Heart left ventricle (tissue), 16 donors: ENCODE results near the gene MME. TPM values are rescaled to one million over a fixed set of nuclear protein-coding genes. Genes with fewer than 3 reads are reported as not detected.

Experiments used
- ATAC-seq, 4 donors: fragments of 200-7000 bp; cut with Tn5 transposase; one replicate each; pipeline ENCODE4 v1.9.1; 2020 to 2022; ENCODE audit warnings: moderate library complexity in 4 of 4, mild to moderate bottlenecking in 3 of 4, moderate number of reproducible peaks in 1 of 4
- DNase-seq, 5 donors: peaks; one replicate each; pipeline ENCODE4 v3.0.0-alpha.2; 2020
- H3K27ac ChIP-seq, 12 donors: fragments of 200-600 bp; sonication (generic) in 4 of 12; one replicate each; pipeline versions ENCODE4 v1.5.0 to v1.8.0; 2016 to 2022; ENCODE audit warnings: mild to moderate bottlenecking in 2 of 12
- H3K27me3 ChIP-seq, 9 donors: fragments of 200-600 bp; sonication (generic) in 2 of 9; one replicate each; pipeline versions ENCODE4 v1.5.1 to v1.8.0; 2016 to 2022; ENCODE audit warnings: mild to moderate bottlenecking in 3 of 9
- H3K36me3 ChIP-seq, 9 donors: fragments of 200-600 bp; sonication (generic) in 2 of 9; one replicate each; pipeline versions ENCODE4 v1.5.0 to v1.8.0; 2018 to 2022; ENCODE audit warnings: mild to moderate bottlenecking in 2 of 9
- H3K4me1 ChIP-seq, 12 donors: fragments of 200-600 bp; sonication (generic) in 4 of 12; one replicate each; pipeline versions ENCODE4 v1.5.0 to v1.8.0; 2016 to 2022; ENCODE audit warnings: mild to moderate bottlenecking in 3 of 12
- H3K4me3 ChIP-seq, 12 donors: fragments of 200-600 bp; sonication (generic) in 4 of 12; one replicate each; pipeline versions ENCODE4 v1.5.0 to v1.8.0; 2017 to 2022; ENCODE audit warnings: mild to moderate bottlenecking in 9 of 12, moderate library complexity in 4 of 12
- H3K9me3 ChIP-seq, 12 donors: fragments of 200-600 bp; sonication (generic) in 4 of 12; one replicate each; pipeline versions ENCODE4 v1.5.0 to v1.8.0; 2016 to 2022; ENCODE audit warnings: mild to moderate bottlenecking in 1 of 12
- POLR2A ChIP-seq, 2 donors: fragments of 450-650 bp; IDR thresholded peaks; one replicate each; pipeline ENCODE4 v1.6.1; 2017; ENCODE audit warnings: antibody characterized with exemption in 2 of 2, mild to moderate bottlenecking in 2 of 2, moderate library complexity in 2 of 2
- WGBS, 4 donors: extraction: QIAGEN DNeasy Blood & Tissue Kit in 2 of 4; methylation state at CpG; one replicate each; pipeline versions ENCODE4 v1.1.5 to v1.1.7; 2013 to 2018; 5-methylcytosine and 5-hydroxymethylcytosine counted together
- intact Hi-C, 10 donors: fragments of 100-400 bp; cut with DNase I; formaldehyde crosslinking; loops; one replicate each; pipeline versions ENCODE4 v1.11.1 to v1.14.2; 2022
- polyA plus RNA-seq, 2 donors: library from polyadenylated mRNA; stranded (reverse); fragments of 200-250 nt; gene quantifications; one replicate each; pipeline ENCODE4 v1.2.3, GENCODE V29; 2013
- total RNA-seq, 9 donors: library from RNA; depleted of rRNA in 2 of 9; stranded (reverse); fragments of >200 nt in 2 of 9; fragmentation: NEBNext Ultra II Directional in 3 of 9; extraction: Animal tissue kit (Norgen Biotek cat#: 25700) in 3 of 9; gene quantifications; one replicate each; pipeline versions ENCODE4 v1.1.0 to v1.2.4, GENCODE V29; 2016 to 2023
- TF ChIP-seq, protein P1 (sequence below), 12 donors: fragments of 200-600 bp; sonication (generic) in 4 of 12; IDR thresholded peaks; one replicate each; pipeline versions ENCODE4 v1.5.0 to v1.8.0; 2018 to 2022; ENCODE audit warnings: antibody characterized with exemption in 12 of 12, mild to moderate bottlenecking in 5 of 12
- donor health status: ischemic (EF 13 %, LVEDD 7.1; RV severe dilation, severe dysfunction).
- donor health status: healthy with polysubstance abuse.
- donor health status: DM: no; HTN: yes; CAD: no.
- donor health status: DM: no; HTN: no; CAD: no.
- donor health status: ischemic (EF 25% LVEDD 6.9; RV normal size, moderate dysfunction).
- donor health status: ischemic (EF 25% LVEDD 5.7; RV mildly dilated, moderate dysfunction).
- donor health status: healthy.
- donor health status: DM: yes; HTN: yes; CAD: no.
- donor health status: ischemic (EF 35%, LVEDD 5.7; RV mildly dilated, moderate dysfunction).
- donor health status: nonischemic (EF 11% LVEDD 7.7; RV severe dilation, severe dysfunction).
- donor health status: DM: yes; HTN: yes; CAD: no.
- donor health status: PGD.
- donor health status: ischemic (EF 29% LVEDD 5.4; RV normal size, mild dysfunction).
- donor health status: nonischemic (EF 23%, LVEDD 6.1; RV moderate dilation, normal function).

MME gene
- total and polyA plus RNA-seq, 11 donors, result 0.84 to 18.5 (median 5.3) TPM

DNA sequence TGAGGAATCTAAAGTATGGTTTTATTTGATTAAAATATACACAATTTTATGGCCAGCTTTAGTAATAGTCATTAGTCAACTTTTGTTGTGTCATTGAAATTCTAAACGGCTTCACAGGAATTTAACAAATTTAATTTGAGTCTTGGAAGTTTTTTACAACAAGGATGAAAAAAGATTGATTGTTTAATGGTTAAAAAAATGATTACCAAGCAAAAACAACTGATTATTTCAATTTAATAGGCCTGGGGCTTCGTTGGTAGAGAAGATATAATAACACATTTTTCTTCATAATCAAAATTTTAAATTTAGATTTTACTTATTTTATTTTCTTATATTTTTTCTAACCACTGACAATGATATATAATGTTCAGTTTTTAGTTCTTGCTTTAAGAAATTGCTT is 4.4 kb downstream of the MME start:
- Histone ChIP-seq H3K4me3 (no peak overlapping the region), H3K4me1 (peaks cover 0 to 12% (median 2%) of the 10 kb centered on the region in 12 donors), H3K27me3 (peaks cover 0 to 31% (median 7%) of the 10 kb centered on the region in 9 donors), H3K9me3 (no peaks in the 10 kb centered on the region), H3K27ac (no peak overlapping the region), H3K36me3 (peaks cover 0 to 4% (median 0%) of the 10 kb centered on the region in 9 donors)
- WGBS, 4 donors, result 26 to 62% (median 28%) methylated on average over 2 of the region's 2 CpGs
- ATAC-seq (no peak), DNase-seq (no peak)
- no peak for TF ChIP-seq POLR2A (IDR thresholded peaks at IDR 0.05)
- TF ChIP-seq, protein P1, sequence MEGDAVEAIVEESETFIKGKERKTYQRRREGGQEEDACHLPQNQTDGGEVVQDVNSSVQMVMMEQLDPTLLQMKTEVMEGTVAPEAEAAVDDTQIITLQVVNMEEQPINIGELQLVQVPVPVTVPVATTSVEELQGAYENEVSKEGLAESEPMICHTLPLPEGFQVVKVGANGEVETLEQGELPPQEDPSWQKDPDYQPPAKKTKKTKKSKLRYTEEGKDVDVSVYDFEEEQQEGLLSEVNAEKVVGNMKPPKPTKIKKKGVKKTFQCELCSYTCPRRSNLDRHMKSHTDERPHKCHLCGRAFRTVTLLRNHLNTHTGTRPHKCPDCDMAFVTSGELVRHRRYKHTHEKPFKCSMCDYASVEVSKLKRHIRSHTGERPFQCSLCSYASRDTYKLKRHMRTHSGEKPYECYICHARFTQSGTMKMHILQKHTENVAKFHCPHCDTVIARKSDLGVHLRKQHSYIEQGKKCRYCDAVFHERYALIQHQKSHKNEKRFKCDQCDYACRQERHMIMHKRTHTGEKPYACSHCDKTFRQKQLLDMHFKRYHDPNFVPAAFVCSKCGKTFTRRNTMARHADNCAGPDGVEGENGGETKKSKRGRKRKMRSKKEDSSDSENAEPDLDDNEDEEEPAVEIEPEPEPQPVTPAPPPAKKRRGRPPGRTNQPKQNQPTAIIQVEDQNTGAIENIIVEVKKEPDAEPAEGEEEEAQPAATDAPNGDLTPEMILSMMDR (IDR thresholded peaks at IDR 0.05), result no peak
- intact Hi-C loops, result no loop called here

DNA sequence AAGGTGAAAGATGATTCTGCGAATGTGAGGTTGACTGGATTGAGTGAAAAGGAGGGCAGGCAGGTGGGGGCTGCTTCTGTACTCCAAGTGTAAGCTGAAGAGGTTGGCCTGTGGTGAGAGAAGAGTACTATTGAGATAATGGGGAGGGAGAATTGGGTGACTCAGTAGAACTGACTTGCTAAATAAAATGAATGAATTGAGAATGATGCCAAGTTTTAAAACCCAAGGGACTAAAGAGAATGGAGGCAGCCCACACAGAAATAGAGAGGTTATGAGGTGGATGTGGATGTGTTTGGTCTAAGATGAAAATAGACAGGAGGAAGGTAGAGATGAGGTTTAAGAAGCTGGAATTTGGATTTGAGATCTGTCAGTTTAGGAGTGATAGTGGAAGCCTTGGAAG is 5.9 kb downstream of the MME start:
- Histone ChIP-seq H3K9me3 (no peaks in the 10 kb centered on the region), H3K4me1 (no peaks in the 10 kb centered on the region), H3K27me3 (peaks cover 0 to 18% (median 0%) of the 10 kb centered on the region in 9 donors), H3K4me3 (no peak overlapping the region), H3K36me3 (peaks cover 0 to 4% (median 0%) of the 10 kb centered on the region in 9 donors), H3K27ac (no peak overlapping the region)
- no peak for DNase-seq
- intact Hi-C loops, result no loop called here
- ATAC-seq, result no peak
- TF ChIP-seq, protein P1 (IDR thresholded peaks at IDR 0.05), result no peak
- no peak for TF ChIP-seq POLR2A (IDR thresholded peaks at IDR 0.05)
- 79 to 96% (median 90%) methylated on average over 1 of the region's 1 CpG for WGBS, 4 donors

DNA sequence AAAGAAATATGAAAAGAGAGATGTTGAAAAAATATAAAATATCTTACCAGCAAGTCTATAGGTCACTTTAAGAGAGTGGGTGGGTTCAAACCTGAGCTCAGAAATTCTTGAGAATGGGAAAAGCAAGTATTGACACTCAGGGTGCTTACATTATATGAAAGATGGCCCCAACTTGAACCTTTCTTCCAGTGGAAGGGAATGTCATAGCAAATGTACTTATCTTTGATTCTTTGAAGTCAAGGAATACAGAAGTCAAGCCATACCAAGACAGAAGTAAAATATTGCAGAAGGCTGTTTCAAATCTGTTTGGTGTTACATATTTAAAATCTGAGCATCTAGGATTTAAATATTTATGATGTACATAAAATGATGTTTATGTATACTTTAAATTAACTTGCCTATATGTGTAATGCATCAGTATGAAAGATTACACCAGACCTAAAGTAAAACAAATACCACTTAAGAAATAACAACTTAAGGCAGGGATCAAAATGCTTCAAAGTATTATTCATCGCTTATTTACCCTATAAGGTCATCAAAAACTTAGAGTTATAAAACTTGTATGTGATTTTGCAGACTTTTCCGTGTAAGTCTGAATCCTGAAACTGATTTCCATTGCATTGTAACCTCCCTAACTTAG is 8.7 kb downstream of the MME start:
- no peaks in the 10 kb centered on the region for H3K9me3 ChIP-seq
- ATAC-seq, result no peak
- DNase-seq, result no peak
- H3K27me3 ChIP-seq, result peaks cover 0 to 13% (median 0%) of the 10 kb centered on the region in 9 donors
- no peak overlapping the region for H3K4me3 ChIP-seq
- intact Hi-C loops, result no loop called here
- TF ChIP-seq, protein P1 (IDR thresholded peaks at IDR 0.05), result no peak
- no peak for TF ChIP-seq POLR2A (IDR thresholded peaks at IDR 0.05)
- H3K27ac ChIP-seq, result no peak overlapping the region
- no peaks in the 10 kb centered on the region for H3K4me1 ChIP-seq
- peaks cover 0 to 4% (median 0%) of the 10 kb centered on the region in 9 donors for H3K36me3 ChIP-seq
- 84 to 93% (median 88%) methylated on average over 2 of the region's 2 CpGs for WGBS, 4 donors

DNA sequence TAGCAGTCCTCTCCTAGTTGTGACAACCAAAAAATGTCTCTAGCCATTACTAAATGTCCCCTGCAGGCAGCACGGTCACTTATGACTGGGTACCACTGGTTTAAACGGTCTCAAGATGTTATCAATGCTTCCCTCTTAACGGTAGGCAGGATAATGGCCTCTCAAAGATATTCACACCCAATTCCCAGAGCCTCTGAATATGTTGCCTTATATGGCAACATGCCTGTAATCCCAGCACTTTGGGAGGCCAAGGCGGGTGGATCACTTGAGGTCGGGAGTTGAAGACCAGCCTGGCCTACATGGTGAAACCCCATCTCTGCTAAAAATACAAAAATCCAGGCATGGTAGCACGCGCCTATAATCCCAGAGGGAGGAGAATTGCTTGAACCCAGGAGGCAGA is 9.4 kb downstream of the MME start:
- TF ChIP-seq, protein P1 (IDR thresholded peaks at IDR 0.05), result no peak
- TF ChIP-seq POLR2A (IDR thresholded peaks at IDR 0.05), result no peak
- peaks cover 0 to 4% (median 0%) of the 10 kb centered on the region in 9 donors for H3K36me3 ChIP-seq
- WGBS, 4 donors, result 72 to 76% (median 74%) methylated on average over 6 to 7 of the region's 7 CpGs
- H3K4me3 ChIP-seq, result no peak overlapping the region
- intact Hi-C loops, result no loop called here
- no peaks in the 10 kb centered on the region for H3K9me3 ChIP-seq
- ATAC-seq (no peak), DNase-seq (no peak)
- H3K4me1 ChIP-seq, result no peaks in the 10 kb centered on the region
- H3K27me3 ChIP-seq, result peaks cover 0 to 13% (median 0%) of the 10 kb centered on the region in 9 donors
- H3K27ac ChIP-seq, result no peak overlapping the region
